NCI-H226 (cell line): ENCODE measurements around the gene PNPLA7.
"Not testable (repeated sequence)": the region's sequence is repeated elsewhere in the genome, so short reads cannot be mapped to it uniquely, and the experiment has no call there.

ENCODE experiments used
- DNase-seq: peaks from one replicate; pipeline ENCODE4 v3.0.0-alpha.2; 2015

The PNPLA7 gene

DNA sequence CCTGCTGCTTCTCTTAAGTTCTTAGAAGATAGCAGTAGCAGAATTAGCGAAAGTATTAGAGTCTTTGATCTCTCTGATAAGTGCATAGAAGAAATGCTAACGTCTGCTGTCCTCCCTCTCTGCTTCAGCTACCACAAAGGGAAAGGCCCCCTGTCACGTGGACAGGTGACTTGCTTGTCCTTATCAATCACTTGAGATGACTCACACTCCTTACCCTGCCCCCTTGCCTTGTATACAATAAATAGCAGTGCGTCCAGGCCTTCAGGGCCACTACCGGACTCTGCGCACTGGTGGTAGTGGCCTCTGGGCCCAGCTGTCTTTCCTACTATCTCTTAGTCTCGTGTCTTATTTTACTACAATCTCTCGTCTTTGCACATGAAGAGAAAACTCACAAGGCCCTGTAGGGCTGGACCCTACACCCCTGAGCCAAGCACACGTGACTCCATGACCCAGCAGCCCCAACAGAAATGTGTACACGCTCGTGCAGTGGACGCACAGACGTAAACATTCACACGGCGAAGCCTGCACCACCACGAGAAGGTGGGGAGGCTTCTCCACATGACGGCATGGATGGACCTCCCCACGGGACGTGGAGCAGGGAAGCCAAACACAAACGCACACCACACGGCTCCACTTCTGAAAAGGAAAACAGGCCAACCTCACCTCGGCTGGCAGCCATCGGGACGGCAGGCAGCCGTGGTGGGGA lies 38.3 kb downstream of the PNPLA7 start:
- no peak for DNase-seq

DNA sequence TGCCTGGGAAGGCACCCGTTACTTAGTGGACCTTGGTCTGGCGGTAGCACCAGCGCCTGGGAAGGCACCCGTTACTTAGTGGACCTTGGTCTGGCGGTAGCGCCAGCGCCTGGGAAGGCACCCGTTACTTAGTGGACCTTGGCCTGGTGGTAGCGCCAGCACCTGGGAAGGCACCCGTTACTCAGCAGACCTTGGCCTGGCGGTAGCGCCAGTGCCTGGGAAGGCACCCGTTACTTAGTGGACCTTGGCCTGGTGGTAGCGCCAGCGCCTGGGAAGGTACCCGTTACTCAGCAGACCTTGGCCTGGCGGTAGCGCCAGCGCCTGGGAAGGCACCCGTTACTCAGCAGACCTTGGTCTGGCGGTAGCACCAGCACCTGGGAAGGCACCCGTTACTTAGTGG lies 39.1 kb downstream of the PNPLA7 start:
- not testable (repeated sequence) for DNase-seq

DNA sequence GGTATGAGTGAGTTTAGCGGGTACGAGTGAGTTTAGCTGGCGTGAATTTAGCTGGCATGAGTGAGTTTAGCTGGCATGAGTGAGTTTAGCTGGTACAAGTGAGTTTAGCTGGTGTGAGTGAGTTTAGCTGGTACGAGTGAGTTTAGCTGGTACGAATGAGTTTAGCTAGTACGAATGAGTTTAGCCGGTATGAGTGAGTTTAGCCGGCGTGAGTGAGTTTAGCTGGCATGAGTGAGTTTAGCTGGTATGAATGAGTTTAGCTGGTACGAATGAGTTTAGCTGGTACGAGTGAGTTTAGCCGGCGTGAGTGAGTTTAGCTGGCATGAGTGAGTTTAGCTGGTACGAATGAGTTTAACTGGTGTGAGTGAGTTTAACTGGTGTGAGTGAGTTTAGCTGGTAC lies 41.0 kb downstream of the PNPLA7 start:
- DNase-seq, result no peak

DNA sequence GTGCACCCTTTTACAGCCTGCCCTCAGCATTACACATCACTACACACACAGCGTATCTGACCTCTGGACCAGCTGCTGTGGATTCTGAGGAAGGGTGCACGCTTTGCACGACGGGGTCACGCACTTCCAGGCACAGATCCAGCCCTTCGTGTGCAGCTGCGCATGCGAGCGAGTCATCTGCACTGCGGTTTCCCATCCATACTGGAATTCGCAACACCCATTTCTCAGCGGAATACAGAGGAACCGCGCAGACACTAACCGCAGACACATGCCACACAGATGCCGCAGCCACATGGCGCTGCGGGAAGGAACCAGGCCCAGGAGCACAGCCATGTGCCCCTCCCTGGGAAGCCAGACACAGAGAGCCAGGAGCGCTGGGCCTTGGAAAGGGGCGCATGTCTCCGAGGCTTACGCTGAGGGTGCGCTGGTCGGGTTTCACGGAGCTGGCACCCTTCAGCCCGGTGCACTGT lies 43.5 kb downstream of the PNPLA7 start:
- DNase-seq, result no peak

DNA sequence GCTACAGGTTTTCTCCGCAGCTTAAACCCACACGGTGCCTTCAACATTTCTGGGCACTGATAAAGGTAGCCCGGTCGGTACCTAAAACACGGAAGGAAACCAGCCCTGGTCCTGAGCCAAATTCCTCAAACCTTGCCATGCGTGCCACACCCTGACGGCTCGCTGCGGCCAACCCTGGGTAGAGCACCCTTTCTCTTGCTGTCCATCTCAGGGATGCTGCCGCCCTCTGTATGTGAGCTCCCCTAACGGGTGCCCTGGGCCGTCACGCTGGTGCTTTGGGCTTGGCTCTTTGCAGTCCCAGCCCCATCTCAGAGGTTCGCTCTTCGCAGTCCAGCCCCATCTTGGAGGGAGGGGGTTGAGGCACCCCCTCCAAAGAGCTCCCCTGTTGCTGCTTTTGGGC lies 43.9 kb downstream of the PNPLA7 start:
- no peak for DNase-seq

DNA sequence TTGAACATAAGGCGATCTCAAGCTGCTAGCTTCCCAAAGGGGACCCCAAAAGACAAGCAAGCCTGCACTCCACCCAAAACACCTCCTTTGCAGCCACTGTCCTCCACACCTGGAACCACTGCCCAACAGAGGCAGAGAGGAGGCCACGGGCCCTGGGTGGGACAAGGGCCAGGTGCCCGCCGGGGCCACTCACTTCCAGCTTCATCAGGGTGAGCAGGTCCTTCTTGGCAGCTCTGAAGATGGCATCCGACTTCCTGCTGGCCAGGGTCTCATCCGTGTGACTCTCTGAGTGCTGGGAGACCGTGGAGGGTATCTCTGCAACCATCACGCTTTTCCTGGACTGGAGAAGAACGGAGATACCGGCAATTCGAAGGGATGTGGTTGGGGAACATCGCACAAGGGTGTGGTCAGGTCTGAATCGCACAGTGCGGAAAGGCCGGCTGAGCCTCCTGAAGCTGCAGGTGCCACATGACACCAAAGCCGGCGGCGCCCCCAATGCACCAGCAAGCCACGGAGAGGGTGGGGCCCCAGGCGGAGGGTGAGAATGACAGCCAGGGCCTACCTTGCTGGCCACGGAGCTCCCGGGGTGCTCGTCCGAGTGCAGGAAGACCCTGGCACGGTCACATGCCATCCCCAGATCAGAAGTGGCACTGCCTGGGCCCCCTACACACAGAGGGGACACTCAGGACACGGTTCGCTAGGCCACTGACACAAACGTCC lies 44.6 kb downstream of the PNPLA7 start:
- no peak for DNase-seq

DNA sequence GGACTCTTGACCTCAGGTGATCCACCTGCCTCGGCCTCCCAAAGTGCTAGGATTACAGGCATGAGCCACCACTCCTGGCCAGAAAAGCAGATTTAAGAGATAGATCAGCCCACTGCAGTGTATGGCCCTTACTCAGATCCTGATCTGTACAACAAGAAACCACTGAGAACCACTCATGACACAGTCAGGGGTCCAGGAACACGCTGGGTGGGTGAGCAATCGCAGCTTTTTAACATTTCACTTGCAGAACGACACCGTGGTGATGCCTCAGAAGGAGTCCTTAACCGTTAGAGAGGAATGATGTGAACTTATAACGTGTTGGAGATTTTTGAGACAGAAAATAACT lies 45.8 kb downstream of the PNPLA7 start:
- DNase-seq, result no peak

DNA sequence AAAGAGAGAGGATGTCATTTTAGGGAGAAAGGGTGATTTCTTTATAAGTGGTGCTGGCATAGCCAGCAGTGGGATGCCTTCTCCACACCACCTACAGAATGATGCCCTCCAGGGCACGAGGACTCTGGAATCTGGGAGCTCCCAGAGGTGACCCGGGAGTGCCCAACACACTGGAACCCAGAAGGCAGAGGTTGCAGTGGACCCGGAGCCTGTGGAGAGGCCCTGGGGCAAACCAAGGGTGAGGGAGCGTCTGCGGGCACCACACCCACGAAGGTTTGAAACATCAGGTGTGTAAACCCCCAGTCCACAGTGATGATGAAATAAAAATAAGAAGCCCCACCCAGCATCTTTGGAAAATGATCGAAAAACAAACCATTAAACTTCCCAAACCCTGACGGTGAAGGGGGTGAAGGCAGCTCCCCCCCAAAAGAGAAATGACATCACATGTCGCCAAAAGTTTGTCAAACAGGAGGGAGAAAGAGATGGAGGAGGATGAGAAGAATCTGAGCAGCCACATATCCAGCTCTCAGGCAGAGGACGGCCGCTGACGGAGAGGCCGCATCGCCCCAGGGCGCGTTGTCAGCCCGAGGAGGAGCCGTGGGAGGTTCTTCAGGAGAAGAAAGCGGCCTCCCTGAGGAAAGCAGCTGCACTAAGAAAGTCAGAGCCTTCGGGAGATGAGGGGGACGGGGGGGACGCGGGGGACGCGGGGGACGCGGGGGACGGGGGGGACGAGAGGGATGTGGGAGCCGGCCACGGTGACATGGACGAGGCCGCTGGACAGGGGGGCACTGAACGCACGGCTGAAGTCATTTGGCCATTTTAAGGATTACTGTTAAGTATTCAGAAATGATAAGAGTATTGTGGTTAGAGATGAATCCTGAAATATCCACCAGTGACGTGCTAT lies 47.9 kb downstream of the PNPLA7 start:
- peak; percentile 49 for DNase-seq

DNA sequence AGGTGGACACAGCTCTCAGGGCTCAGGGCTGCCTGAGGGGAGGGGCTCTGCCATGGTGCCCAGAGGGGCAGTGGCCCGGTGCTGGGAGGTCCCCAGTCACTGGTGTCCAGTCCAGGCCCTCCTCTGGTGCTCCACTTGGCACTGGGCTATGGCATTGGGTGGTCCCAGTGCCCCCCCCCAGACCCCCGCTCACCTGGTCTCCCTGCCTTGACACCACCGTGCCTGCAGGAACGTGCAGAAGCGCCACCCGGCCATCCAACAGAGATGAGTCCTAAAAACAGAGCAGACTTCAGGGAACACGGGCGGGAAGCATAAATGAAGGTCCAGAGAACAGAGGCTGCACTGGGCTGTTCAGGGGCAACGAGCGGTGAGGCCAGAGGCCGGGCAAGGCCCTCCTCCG lies 48.7 kb downstream of the PNPLA7 start:
- DNase-seq, result no peak

DNA sequence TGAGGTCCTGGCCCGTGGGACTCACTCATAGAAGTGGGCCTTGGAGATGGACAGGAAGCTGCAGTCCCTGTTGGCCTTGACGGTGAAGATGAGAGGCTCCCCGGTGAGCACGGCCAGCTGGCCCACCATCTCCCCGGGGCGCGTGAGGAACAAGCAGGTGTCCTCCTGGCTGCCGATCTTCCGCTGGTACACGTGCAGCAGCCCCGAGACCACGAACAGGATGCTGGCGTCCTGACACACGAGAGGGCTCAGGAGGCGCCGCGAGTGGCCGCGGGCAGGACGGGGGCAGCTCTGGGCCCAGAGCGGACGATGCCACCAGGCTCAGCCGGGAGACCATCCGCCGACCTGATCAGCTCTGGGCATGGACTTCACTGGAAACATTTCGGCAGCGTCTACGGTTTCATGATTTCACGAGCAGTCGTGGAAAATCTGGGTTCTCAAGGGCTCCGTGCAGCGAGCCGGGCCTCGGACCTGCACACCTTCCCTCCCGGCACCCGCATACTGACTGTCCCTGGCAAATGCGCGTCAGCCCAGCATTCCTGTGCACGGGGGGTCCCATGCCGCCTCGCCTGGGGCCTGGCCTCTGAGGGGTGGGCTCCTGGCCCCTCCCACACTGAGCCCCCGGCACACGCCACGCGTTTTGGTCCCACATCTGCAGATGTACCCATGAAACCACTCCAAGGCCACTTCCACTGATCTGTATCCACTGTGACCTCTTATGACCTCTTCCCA lies 49.4 kb downstream of the PNPLA7 start:
- no peak for DNase-seq

DNA sequence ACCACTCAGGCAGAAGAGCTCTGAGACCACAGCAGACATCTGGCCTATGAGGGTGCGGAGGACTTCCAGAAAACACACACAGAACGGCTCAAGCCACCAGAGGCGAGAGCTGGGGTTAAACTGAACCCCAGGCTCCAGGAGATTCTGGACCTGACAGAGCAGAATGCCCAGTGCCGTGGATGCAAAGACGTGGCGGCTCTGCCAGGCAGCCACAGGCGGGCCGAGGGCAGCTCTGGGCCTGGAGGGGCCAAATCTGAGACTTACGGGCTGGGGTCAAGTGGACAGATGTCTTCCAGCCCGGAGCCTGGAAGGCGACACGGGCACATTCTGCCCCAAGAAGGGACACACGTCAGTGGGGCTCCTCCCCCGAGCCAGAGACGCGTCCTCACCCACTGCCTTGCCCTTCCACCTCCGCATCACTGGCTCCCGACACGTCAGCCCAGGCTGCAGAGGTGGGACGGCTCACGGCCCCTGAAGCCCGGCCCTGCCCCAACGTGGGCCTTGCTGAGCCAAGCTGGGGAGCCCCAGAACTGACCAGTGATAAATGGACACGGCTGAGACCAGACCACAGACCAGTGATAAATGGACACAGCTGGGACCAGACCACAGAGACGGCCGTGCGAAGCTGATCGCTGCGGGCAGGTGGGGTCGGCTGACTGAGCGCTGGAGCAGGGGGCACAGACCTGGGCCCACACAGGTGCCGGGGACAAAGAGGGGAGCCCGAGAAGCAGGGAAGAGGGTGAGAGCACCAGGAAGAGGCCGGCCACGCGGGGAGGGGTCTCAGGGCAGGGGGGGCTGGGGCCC lies 50.1 kb downstream of the PNPLA7 start:
- DNase-seq, result no peak

DNA sequence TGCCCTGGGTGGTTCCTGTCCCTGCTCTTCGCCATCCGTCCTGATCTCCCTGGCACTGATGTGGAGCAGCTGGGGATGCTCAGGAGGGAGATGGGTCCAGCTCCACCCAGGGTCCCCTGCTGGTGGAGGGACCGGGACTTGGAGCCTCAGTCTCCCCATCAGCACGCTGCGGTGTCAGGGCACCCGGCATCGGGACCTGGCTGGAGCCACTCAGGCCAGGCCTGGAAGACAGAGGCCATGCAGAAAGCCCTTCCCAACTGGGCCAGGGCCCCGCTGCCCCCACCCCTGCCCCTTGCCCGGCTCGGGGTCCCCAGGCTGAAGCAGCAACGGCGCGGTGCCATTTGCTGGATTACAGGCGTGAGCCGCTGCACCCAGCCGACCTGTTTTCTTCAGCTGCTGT lies 50.8 kb downstream of the PNPLA7 start:
- no peak for DNase-seq

DNA sequence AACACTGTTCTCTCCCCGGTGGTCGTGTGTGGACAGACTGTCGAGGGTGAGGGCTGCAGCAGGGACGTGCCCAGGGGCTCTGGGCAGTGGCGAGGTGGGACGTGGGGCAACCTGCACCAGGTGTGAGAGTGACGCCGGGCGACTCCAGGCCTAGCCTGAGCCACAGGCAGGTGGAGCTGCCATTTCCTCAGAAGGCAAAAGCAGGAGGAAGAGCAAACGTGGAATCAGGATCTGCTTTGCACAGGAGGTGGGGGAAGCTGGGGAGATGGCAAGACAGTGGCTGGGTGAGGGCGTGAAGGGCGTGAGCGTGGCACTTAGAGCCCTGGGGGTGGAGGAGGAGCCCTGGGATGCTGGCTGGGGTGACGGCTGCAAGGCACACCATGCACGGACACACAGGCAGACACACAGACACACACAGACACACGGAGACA lies 51.5 kb downstream of the PNPLA7 start:
- no peak for DNase-seq

DNA sequence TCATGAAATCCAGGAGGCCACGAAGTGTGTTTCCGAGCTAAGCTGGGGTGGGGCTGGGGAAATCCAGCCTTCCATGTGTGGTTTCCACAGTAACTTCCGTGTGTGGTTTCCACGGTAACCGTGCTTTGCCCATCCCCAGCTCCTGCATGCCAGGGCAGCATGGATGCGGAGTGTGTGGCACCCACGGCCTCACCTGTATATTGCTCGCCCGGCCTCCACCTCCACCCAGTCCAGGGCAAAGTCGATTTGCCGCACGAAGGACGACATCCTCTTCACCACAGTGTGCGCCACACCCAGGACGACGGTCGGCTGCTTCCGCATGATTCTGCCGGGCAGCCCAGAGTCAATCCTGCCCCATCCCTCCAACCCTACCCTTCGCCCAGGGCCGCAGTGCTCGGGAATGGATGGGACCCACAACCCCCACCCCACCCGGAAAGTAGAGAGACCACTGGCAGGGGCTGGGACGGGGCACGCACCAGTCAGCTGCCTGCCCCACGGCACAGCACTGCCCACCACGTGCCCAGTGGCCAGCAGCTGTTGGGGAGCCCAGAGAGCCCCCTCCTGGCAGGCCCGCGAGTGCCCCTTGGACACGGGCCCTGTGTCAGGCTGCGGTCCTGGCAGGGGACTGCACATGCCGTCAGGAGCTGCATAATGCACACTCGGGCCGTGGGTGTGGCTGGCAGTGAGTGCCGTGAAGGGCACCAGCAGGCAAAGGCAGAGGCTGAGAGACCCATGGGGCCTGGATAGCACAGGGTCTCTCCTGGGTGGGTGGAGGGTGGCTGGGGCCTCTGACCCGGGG lies 52.1 kb downstream of the PNPLA7 start:
- DNase-seq, result no peak

DNA sequence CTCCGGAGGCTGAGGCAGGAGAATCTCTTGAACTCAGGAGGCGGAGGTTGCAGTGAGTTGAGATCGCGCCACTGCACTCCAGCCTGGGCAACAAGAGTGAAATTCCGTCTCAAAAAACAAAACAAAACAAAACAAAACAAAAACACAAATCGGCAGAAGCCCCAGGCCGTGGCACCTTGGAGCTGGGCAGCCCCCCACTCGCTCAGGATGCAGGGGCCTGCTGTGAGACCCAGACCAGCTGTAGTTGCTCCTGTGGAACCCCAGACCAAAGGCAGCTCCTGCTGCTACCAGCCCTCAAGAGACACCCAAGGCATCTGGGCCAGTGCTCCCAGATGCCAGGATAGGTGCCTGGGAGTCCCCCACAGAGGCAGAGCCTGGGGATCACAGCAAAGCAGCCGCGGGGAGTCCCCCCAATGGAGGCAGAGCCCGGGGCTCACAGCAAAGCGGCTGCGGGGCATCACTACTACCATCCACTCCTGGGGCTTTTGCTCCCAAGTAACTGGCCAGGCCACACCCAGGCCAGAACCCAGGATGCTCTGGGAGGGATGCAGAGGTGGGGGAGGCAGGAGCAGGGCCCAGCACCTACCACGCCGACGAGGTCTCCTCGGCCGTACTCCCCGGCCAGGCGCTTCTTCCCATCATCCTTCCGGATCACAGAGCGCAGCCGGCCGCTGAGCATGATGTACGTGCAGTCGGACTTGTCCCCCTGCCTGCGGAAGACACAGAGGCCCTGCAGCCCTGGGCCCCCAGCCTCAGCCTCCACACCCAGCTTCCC lies 53.4 kb downstream of the PNPLA7 start:
- no peak for DNase-seq

DNA sequence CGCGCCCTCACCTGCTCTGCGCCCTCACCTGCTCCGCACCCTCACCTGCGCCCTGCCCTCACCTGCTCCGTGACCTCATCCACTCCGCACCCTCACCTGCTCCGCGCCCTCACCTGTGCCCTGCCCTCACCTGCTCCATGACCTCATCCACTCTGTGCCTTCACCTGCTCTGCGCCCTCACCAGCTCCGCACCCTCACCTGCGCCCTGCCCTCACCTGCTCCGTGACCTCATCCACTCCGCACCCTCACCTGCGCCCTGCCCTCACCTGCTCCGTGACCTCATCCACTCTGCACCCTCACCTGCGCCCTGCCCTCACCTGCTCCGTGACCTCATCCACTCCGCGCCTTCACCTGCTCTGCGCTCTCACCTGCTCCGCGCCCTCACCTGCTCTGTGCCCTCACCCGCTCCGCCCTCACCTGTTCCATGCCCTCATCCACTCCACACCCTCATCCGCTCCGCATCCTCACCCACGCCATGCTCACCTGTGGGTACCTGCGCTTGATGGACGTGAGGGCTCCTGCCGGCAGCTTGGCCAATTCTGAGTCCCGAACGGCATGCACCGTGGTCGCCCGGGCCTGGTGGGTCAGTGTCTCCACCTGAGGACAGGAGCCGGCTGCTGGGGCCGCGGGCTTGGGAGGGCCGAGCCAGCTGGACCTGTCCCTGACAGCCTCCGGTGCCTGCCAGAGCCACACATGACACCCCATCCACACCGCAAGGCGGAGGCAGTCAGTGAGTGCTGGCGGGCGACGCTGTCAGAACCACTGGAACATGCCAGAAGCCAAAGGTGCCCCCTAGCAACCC lies 55.5 kb downstream of the PNPLA7 start:
- DNase-seq, result no peak

DNA sequence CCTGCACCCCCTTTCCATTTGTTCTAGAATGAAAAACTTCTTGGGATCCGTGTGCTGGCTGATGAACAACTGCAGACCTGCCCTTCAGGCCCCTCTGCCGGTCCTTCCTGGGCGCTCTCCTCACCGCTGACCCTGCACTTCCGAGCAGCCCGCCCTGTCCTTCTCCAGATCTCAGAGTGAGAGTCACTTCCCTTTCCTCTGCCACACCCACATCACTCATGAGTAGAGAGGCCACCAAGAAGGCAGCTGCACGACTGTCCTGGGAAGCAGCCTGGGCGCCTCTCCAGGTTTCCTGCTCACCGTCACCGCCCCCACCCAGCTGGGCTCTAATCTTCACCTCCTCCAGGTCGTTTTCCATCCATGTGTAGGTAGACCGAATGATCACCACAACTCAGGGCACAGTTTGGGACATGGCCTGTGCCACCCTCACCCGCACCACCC lies 56.1 kb downstream of the PNPLA7 start:
- no peak for DNase-seq

DNA sequence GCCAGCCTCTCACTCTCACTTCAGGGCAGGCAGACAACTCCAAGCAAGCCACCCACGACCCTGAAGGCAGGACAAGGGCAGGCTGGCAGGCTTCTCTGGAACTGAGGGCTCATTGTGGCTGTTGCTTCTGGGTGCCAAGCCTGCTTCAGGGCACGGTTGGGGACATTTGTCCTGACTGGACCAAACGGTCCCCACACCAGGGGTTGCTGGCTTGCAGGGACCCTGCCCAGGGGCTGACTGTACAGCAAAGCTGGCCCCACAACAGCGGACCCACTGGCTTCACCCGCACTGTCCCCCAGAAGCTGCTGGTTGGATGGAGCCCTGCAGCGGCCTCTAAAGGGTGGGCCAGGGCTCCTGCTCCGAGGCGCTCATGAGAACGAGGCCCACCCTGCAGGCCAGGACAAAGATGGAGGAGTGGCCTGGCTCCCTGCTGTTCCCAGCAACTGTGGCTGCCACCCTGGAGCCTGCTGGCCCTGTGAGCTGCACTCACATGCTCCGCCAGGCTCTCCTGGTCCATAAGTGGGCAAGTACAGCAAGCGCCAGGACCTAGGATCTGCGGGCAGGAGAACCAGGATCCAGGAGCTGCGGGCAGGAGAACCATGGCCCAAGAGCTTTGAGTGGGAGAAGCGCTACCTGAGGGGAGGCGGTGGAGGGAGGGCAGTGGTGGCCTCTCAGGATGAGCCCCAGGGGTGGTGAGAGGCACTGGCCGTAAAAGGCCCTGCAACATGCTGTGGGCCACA lies 56.7 kb downstream of the PNPLA7 start:
- DNase-seq, result no peak
